H1 (cell line): ENCODE data around the gene TMEM131L. TPM values are rescaled to one million over a fixed set of nuclear protein-coding genes. Genes with fewer than 3 reads are reported as not detected.

ENCODE experiments used
- BCL11A ChIP-seq, 2 experiments: IDR thresholded peaks; one replicate each; pipeline ENCODE4 v1.6.1; 2011; ENCODE audit warnings: low read depth in 2 of 2, low read length in 2 of 2, mild to moderate bottlenecking in 2 of 2
- CHD7 ChIP-seq: fragments of 300-600 bp; sonication (generic); IDR thresholded peaks from 2 replicates; pipeline ENCODE4 v1.7.1; 2012; ENCODE audit warnings: low read length, moderate library complexity, mild to moderate bottlenecking, inconsistent platforms; ENCODE audit not compliant: insufficient replicate concordance
- JUND ChIP-seq: IDR thresholded peaks from 2 replicates; pipeline ENCODE4 v1.6.1; 2011; ENCODE audit warnings: mild to moderate bottlenecking, improper control_type of control experiment, low read length
- KDM1A ChIP-seq: fragments of 200-600, 300-600 bp; sonication (generic); IDR thresholded peaks from 2 replicates; pipeline ENCODE4 v1.7.1; 2016; ENCODE audit warnings: mild to moderate bottlenecking, low read length, borderline replicate concordance
- POLR2A ChIP-seq, 2 experiments: IDR thresholded peaks; 1 replicate in 1 of 2; 2 replicates in 1 of 2; pipeline ENCODE4 v1.6.1; 2011; ENCODE audit warnings: low read depth in 2 of 2, low read length in 2 of 2, mild to moderate bottlenecking in 2 of 2; ENCODE audit errors: control extremely low read depth in 1 of 2
- polyA plus RNA-seq, 7 experiments: library from polyadenylated mRNA; depleted of rRNA in 3 of 7; stranded (reverse) in 5 of 7; unstranded in 2 of 7; fragments of >200 nt in 5 of 7; fragments of 200-250 nt in 2 of 7; gene quantifications; 1 replicate in 5 of 7; 2 replicates in 1 of 7; 4 replicates in 1 of 7; pipeline versions ENCODE4 v1.2.1 to v1.2.3, GENCODE V29; 2011 to 2013; ENCODE audit warnings: missing spikeins in 2 of 7, mixed read lengths in 2 of 7
- total RNA-seq: library from RNA; stranded (reverse); fragmentation: NEBNext Ultra II Directional; extraction: Animal tissue kit (Norgen Biotek cat#: 25700); gene quantifications from 2 replicates; pipeline ENCODE4 v1.2.1, GENCODE V29; 2021

The TMEM131L gene
- total and polyA plus RNA-seq, 2 of the 8 experiments (the other 6 are each of a cell fraction or from before 2014, with no cell fraction given): 14.3 to 26.1 TPM

DNA sequence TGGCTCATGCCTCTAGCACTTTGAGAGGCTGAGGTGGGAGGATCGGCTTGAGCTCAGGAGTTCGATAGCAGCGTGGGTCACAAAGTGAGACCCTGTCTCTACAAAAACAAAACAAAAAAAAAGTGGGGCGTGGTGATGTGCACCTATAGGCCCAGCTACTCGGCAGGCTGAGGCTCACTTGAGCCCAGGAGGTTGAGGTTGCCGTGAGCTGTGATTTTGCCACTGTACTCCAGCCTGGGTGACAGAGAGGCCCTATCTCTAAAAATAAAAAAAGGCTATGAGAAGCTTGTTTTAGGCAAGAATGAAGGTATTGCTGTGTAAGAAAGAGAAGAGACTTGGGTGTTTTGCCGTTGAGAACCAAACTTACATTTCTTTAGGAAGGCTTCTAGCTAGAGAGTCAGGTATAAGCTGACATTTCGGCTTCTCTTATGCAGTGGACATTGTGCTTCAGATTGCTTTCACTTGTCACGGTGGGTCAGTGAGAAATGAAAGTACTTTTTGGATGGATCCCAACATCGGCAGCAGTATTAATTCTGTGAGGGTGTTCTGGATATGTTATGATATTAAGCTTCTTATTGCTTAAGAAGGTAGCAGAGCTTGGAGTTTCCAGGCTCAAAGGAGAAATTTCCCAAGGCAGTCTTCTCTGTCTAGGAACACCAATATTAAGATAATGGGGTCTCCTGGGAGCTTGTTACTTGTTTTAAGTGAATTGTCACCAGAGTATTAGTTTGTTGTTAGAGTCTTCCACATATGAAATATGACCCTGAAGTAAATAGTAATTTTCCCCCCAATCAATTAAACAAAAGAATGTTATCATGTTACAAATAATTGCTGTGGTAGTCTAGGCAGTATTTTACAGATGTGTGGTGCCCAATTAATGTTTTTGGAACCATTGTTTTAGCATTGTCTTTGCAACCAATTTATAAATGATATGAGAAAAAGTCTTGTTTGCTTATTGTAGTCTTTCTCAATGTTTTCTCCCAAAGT, 17.6 kb downstream of the TMEM131L start (continued):
- TF ChIP-seq CHD7: no peak
- no peak for TF ChIP-seq KDM1A
- TF ChIP-seq BCL11A (IDR thresholded peaks at IDR 0.05; ENCODE audit: low read depth in 2 of 2, low read length in 2 of 2): no peak
- TF ChIP-seq JUND: no peak
- no peak for TF ChIP-seq POLR2A (IDR thresholded peaks at IDR 0.05; ENCODE audit: control extremely low read depth in 1 of 2, low read depth in 2 of 2, low read length in 2 of 2)
- TF ChIP-seq, all 59 proteins: peak for 0
